HPDE6-E6E7 (cell line): ENCODE data around the gene MCC.

Experiments
- DNase-seq: peaks from one replicate; pipeline ENCODE4 v3.0.0; 2011; ENCODE audit warnings: missing footprints; ENCODE audit errors: extremely low spot score

Gene MCC

GRCh38 chr5:112978836-112979235 lies 509.4 kb downstream of the MCC start:
- DNase-seq, result no peak

GRCh38 chr5:112977440-112977861 lies 510.8 kb downstream of the MCC start:
- DNase-seq, result no peak

- DNase-seq, result peak; percentile 99
These were observed 511.6 kb downstream of the MCC start, which contains the start of gene DCP2 for GRCh38 chr5:112976432-112977309. TSS of gene DCP2 (plus strand) at chr5:112976798. CDS start at chr5:112976934, 136 bp downstream.

GRCh38 chr5:112975721-112976431 lies 512.4 kb downstream of the MCC start:
- no peak for DNase-seq

- no peak for DNase-seq
These were observed 513.4 kb downstream of the MCC start for GRCh38 chr5:112974901-112975300.

- no peak for DNase-seq
These were observed 514.3 kb downstream of the MCC start for GRCh38 chr5:112973904-112974303.

- no peak for DNase-seq
These were observed 515.2 kb downstream of the MCC start for GRCh38 chr5:112973036-112973435.
